M059J (cell line): ENCODE results near the gene DUOX1. TPM values are rescaled to one million over a fixed set of nuclear protein-coding genes. Genes with fewer than 3 reads are reported as not detected.

Source experiments
- DNase-seq: peaks from one replicate; pipeline ENCODE4 v3.0.0-alpha.2; 2012; ENCODE audit warnings: low read depth
- total RNA-seq: library from RNA; depleted of rRNA; stranded (reverse); fragments of >200 nt; shearing (Covaris generic); gene quantifications from 2 replicates; pipeline ENCODE4 v1.2.3, GENCODE V29; 2014

Gene DUOX1
- total RNA-seq, 1 experiment from 2014 or later, result not detected

DNA sequence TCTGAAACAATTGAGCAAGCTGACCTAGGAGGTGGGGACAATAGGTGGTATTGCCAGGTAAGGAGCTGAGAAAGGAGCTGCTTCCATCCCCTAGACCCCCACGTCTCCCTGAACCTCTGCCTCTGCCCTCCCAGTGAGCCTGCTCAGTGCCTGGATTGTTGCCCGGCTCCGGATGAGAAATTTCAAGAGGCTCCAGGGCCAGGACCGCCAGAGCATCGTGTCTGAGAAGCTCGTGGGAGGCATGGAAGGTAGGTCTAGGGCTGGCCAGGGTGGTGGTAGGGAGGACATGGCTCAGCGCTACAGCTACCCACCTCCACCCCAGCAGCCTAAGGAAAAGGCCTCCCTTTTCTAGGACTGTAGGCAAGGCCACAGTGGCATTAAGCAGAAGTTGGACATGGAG is 13.3 kb downstream of the DUOX1 start:
- DNase-seq, result no peak

DNA sequence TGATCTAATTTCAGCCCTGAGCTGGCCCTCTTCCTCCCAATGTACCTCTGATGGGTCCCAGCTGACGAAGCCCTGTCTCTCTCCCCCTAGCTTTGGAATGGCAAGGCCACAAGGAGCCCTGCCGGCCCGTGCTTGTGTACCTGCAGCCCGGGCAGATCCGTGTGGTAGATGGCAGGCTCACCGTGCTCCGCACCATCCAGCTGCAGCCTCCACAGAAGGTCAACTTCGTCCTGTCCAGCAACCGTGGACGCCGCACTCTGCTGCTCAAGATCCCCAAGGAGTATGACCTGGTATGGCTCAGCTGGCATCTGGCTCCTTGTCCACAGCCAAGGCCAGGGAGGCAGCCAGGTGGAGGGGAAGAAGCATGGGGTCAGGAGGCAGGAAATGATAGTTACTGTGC is 14.2 kb downstream of the DUOX1 start:
- DNase-seq, result no peak

DNA sequence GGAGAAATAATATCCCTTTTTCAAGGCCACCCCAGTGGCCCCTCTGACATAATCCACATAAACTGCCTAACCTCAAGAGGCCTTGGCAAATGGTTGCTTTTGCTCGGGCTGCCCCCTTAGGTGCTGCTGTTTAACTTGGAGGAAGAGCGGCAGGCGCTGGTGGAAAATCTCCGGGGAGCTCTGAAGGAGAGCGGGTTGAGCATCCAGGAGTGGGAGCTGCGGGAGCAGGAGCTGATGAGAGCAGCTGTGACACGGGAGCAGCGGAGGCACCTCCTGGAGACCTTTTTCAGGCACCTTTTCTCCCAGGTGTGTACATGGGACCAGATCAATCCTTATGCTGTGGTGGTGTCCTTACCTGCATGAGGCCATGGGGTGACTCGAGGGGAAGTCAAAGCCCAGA is 15.0 kb downstream of the DUOX1 start:
- DNase-seq, result no peak

DNA sequence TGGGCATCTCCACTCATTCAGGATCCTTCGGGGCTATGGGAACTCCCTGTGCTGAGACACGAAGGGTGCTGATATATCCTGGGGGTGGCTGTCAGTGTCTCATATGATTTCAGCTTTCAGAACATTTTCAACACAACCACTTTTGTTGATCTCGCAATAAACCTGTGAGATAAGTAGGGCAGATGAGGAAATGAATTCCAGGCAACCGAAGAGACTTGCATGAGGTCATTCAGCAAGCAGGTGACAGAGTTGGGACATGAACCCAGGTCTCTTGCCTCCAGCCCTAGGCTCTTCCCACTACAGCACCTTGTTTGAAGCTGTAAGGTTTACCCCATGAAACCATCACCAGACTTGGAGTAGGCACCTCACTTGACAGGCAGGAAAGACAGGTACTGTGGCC is 16.6 kb downstream of the DUOX1 start:
- DNase-seq, result no peak

DNA sequence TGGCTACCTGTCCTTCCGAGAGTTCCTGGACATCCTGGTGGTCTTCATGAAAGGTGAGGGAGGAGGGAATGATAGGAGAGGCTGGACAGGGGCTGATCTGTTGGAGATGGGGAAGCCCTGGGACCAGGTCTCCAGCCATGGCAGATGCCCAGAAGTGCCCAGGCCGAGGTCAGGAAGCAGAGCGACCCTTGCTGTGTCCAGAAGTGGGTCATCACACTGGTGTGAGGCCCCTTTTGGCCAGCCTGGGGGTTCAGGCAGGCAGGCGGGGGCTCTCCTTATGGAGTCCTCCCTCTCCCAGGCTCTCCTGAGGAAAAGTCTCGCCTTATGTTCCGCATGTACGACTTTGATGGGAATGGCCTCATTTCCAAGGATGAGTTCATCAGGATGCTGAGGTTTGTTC is 17.8 kb downstream of the DUOX1 start:
- no peak for DNase-seq

DNA sequence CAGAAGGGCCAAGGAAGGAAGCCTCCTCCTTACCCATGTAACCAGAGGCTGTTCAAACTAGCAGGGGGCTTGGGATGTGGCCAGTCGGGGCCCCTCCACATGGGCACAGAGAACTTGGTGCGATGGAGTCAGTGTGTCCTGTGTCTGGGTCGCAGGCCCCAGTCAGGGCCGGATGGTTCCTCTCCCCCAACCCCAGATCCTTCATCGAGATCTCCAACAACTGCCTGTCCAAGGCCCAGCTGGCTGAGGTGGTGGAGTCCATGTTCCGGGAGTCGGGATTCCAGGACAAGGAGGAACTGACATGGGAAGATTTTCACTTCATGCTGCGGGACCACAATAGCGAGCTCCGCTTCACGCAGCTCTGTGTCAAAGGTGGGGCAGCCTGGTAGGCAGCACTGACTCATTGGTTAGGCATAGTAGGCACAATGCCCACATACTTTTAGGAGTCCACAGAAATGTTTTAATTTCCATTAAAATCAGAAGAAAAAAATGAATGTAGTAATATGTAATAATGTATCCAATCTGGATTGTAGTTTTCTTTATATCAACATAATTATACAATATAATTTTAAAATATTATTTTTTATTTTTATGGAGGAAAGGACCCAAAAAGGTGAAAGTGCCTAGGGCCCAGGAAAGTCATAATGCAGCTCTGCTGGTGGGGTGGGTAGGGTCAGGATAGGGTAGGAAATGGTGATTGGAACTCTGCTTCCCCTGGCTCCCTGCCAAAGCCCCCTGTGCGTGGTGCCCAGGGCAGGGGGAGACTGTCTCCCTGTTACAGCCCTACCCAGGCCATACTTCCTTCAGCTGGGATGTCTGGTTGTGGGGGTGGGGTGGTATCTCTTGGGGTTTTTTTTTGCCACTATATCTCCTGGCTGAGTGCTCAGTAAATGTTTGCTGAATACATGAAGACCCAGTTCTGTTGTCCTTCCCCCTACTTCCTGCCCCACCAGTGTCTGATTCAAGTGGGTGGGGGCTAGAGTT is 18.6 kb downstream of the DUOX1 start:
- no peak for DNase-seq

DNA sequence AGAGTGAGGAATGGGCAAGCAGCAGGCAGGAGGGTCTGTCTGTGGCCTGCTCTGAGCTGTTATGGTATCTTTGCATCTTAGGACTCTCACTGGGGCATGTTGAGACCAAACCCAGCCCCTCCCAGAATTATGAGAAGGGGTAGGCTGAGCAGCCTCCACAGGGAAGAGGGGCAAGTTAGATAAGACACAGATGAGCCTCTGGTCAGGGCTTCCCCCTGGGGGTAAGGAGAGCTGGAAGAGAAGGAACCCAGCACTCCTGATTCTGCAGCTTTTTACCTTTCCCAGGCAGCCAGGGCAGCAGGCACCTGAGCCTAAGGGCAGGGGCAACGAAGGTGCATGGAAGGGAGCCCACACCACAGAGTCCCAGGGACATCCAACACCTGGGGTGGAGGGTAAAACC is 19.3 kb downstream of the DUOX1 start:
- DNase-seq, result no peak

DNA sequence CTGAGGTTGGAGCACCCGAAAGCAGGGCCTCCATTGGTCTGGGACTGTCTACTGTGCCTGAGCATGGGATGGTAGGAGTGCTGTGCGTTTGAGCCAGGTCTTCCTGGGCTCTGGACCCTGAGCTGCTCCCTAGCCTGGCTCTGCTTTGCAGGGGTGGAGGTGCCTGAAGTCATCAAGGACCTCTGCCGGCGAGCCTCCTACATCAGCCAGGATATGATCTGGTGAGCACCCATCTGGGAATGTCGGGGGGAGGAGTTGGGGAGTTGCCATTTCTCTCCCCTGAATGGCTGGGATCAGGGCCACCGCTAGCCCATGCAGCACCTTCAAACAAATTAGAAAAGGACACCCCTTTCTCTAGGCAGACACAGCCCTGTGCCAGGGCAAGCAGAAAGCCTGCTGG is 20.7 kb downstream of the DUOX1 start:
- DNase-seq, result no peak

DNA sequence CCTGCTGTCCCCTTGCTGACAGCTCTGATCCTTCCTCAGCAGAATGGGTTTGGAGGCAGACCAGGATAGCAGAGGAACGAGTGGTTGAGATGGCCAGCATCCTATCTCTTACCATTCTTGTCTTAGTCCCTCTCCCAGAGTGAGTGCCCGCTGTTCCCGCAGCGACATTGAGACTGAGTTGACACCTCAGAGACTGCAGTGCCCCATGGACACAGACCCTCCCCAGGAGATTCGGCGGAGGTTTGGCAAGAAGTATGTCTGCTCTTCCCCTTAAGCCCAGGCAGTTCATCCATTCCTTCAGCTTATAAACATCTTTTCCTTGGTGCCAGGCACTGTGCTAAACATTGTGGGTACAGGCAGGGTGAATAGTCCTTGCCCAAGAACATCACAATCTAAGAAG is 21.2 kb downstream of the DUOX1 start:
- DNase-seq, result no peak

DNA sequence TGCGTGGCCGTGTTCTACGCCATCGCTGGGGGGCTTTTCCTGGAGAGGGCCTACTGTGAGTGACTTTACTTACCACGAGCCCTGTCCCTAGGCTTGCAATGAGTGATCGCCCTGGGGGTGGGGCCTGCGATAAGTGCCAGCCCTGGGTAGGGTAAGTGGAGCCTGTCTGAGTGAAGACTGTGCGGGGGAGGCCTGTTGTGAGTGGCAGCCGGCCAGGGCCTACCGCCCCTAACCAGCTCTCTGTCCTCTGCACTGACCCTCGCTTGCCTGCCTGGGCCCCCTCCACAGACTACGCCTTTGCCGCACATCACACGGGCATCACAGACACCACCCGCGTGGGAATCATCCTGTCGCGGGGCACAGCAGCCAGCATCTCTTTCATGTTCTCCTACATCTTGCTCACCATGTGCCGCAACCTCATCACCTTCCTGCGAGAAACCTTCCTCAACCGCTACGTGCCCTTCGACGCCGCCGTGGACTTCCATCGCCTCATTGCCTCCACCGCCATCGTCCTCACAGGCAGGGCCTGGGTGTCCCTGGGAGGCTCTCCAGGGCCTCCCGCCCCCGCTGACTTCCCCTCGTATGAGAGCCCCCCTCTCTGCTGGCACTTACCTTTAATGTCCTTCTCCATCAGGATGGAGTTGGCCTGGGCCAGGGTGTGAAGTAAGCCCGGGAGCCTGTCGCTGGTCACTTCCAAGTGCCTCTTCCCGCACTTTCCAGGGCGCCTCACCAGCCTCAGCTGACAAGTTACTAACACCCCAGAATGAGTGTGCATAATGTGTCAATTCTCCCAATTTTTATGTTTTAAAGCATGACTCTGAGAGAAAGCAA is 22.4 kb downstream of the DUOX1 start:
- DNase-seq, result no peak

DNA sequence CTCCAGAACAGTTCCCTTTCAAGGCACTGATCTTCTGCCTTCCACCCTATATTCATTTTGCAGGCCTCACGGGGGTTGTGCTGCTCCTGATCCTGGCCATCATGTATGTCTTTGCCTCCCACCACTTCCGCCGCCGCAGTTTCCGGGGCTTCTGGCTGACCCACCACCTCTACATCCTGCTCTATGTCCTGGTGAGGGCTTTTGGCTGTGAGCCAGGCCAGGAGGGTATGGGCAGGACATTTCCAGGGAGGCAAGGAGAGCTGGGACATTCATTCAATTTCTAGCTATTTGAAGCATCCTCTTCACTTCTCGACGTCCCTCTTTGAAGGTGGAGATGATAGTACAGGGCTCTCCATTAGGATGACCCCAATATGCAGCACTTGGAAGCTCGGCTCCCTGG is 25.9 kb downstream of the DUOX1 start:
- no peak for DNase-seq

DNA sequence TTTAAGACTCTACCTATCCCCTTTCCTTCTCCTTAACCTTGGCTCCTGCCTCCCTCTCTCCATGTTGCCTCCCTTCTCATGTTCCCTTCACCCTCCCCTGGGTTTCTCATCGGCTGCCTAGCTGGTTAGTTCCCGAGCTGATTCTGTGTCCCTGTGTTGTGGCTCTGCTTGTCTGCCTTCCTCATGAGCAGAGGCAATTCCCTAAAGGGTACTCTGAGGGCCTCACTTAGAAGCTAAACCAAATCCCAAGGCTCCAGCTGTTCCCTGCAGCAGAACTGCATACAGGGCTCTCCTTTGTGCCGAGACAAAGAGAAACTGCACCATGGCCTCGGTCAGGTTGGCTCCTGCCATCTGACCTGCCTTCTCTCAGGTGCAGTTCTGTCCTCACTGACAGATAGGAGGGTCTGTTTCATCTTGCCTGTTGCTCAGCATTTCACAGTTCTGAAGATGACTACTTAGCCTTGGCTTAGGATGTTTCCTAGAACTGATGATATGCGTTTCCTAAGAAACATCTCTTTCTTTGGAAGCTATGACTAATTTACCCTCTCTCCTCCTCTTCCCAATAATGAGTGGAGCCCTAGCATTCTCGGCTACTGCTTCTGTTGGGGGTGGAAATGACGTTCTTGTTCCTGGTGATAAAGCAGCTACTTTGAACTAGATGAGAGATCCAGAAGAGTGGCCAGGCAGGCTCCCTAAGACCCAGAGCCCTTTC is 27.1 kb downstream of the DUOX1 start:
- DNase-seq, result peak; percentile 33

DNA sequence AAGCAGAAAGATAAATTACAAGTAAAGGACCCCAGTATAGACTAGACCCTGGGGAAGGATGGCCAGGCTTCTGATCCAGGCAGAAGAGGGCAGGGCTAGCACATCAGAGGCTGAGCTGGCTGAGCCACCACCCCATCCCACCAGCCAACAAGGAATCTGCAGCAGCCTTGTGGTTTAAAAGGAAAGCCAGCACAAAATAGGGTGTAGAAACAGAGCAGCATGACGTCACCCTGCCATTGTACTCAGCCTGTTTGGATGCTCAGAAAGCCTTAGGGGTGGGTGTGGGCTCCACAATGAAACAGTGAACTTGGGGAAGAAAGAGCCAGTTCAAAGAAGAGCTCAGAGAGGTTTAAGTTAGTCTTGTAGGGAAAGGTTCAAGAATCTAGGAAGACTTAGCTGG is 28.2 kb downstream of the DUOX1 start:
- DNase-seq, result peak; percentile 79

DNA sequence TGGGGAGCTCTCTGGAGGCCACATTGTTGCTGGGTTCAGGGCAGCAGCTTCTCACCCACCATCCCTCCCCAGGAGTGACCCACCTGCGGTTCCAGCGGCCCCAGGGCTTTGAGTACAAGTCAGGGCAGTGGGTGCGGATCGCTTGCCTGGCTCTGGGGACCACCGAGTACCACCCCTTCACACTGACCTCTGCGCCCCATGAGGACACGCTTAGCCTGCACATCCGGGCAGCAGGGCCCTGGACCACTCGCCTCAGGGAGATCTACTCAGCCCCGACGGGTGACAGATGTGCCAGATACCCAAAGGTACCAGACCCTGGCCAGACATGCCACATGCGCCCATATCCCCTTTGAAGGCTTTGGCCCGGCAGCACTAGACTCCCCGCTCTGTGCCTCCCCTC is 31.9 kb downstream of the DUOX1 start:
- DNase-seq, result no peak

DNA sequence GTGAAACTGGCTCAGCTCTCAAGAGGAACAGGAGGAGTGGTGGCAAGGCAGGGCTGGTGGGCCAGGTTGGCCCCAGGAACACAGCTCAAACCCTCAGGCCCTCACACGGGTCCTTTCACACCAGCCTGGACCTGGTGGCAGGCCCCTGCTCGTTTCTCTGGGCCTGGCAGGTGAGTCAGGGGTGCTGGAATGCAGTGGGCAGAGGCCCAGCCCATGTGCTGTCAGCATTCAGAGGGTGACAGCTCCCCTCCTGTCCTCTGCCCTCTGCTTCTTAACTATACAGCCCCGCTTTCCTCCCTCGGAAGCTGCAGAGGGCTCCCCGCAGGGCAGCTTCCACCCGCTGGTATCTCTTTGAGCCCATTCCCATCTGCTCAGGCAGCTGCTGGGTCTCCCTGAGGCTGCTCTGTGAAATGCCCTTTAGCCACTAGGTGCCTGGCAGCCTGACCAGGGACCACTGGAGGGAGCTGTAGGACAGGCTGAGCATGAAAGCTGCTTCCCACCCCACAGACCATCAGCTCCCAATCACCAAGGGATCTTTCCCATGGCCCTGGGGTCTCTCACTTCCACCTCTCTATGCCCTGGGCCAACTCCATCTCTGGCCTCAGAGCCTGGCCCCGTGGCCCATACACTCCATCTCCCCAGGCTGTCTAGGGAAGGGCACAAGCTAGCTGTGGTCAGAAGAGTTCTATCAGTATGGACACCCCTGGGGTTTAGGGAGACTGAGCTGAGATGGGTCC is 33.1 kb downstream of the DUOX1 start:
- DNase-seq, result peak; percentile 75

DNA sequence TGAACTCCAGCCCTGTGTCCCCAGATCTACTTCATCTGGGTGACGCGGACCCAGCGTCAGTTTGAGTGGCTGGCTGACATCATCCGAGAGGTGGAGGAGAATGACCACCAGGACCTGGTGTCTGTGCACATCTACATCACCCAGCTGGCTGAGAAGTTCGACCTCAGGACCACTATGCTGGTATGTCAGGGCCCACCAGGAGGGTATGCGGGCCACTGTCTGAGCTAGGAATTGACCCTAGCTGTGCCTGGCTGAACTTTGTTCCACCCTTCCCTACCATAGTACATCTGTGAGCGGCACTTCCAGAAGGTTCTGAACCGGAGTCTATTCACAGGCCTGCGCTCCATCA is 33.7 kb downstream of the DUOX1 start:
- DNase-seq, result no peak

DNA sequence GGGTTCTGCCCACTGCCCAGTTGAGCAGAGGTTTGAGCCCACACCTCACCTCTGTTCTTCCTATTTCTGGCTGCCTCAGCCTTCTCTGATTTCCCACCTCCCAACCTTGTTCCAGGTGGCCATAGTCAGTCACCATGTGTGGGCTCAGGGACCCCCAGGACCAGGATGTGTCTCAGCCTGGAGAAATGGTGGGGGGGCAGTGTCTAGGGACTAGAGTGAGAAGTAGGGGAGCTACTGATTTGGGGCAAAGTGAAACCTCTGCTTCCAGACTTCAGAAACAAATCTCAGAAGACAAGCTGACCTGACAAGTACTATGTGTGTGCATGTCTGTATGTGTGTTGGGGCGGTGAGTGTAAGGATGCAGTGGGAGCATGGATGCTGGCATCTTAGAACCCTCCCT is 35.1 kb downstream of the DUOX1 start:
- no peak for DNase-seq

DNA sequence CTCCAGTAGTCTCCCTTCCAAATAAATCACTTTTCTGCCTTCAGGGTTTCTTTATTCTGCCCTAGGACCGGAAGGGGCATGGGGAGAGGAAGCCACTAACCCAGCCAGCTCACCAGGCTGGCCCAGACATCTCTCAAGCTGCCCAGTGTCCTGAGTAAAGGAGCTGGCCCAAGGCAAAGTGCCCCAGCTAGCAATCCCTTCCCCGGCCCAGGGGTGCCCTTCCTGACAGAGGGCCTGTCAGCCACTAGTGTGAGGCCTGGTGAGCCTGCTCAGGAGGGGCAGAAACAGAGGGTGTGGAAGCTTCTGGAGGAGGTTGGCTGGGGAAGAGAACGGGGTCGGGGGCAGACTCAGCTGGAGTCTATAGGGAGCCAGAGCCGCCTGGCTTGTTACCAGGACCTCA is 35.7 kb downstream of the DUOX1 start:
- no peak for DNase-seq

DNA sequence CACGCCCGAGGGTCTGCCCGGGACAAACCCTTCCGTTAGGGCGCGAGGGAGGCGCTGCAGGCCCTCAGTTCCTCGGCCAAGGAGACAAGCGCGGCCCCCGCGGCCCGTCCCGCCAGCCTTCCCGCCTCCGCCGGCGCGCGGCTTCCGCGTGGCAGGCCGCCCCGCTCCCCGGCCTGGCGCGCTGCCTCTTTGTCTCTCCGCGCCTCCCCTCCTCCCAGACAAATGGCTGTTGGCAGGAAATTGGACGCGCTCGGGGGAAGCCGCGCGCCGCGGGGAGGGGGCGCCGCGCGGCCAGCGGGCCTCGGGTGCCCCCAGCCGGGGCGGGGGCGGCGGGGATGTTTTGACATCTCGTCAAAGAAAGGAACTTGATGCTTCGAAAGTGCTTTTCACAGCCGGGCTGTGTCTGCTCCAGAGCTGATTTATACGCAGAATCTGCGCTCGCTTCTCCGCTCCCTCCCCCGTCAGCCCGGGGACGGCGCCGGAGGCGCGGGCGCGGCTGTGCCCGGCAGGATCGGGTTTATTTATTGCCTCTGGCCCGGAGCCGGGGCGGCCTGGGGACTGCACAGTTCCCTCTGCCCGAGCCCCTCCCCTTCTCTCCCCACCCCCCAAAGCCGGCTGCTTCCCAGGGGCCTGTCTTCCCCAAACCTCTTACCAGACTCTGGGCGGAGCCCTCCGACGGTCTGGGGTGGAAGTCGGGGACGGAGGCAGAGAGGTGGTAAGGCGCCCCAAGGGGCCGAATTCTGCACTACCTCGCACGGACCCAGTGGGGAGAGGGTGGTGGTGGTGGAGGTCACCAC is 37.2 kb downstream of the DUOX1 start:
- DNase-seq, result peak; percentile 81

DNA sequence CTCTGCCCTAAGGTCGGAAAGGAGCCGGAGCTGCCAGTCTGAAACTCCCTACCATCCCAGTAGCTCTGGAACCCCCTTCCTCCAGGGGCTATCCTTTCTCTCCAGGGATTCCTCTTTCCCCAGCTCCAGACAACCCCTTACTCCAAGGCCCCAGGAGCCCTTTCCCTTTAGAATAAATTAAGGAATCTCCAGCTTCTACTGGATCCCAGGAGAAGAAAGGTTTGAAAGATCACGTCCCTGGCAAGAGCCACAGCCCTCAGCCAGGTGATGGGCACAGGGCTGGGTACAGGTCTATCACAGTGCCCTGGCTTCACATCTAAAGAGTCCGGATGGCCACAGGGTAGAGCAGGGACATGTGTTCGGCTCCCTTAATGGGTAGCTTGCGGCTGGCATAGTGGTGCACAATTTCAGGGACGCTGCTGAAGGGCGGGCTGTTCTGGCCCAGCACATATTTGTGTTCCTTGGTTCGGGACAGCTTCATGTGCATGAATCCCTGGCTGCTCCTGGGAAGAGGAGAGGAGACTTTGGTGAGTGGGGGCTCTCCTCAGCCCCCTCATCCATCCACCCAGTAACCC is 37.9 kb downstream of the DUOX1 start:
- DNase-seq, result no peak
